Dedifferentiated amniotic fluid mesenchymal stem cell (primary cell): ENCODE results near the gene TAOK1.

Experiments used
- DNase-seq: peaks from one replicate; pipeline ENCODE4 v3.0.0-alpha.2; 2016; ENCODE audit errors: extremely low spot score

TAOK1 gene

DNA sequence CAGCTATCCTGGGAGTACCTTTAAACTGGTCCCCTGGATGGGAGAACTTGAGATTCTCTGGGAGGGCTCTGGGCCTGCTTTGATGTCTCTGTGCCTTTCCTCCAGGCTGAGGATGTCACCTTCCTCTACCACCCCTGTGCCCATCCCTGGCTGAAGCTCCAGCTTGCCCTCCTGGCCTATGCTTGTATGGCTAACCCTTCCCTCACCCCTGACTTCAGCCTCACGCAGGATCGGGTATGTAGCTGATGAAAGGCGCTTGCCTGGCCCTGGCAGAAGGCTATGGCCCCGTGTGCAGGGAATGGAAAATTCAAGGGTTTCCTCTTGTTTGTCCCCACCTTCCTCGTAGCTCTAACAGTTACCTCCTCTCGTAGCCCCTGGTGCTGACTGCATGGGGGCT, 181.3 kb downstream of the TAOK1 start:
- DNase-seq: no peak

DNA sequence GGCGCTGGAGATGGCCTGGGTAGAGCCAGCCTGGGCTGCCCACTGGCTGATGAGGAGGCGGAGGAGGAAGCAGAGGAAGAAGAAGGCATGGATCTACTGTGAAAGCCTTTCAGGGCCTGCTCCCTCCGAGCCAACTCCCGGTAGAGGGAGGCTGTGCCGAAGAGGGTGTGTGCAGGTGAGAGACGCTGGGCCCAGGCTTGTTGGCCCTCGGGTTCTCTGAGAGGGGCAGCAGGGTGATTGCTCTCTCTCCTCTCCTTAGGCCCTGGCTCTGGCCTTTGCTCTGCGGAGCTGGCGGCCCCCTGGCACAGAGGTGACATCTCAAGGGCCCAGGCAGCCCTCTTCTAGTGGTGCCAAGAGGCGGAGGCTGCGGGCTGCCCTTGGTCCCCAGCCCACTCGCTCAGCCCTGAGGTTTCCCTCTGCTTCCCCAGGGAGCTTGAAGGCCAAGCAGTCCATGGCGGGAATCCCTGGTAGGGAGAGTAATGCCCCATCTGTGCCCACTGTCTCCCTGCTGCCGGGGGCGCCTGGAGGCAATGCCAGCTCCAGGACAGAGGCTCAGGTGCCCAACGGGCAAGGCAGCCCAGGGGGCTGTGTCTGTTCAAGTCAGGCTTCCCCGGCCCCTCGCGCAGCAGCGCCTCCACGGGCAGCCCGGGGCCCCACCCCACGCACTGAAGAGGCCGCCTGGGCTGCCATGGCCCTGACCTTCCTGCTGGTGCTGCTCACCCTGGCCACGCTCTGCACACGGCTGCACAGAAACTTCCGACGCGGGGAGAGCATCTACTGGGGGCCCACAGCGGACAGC, 181.9 kb downstream of the TAOK1 start:
- DNase-seq: no peak

DNA sequence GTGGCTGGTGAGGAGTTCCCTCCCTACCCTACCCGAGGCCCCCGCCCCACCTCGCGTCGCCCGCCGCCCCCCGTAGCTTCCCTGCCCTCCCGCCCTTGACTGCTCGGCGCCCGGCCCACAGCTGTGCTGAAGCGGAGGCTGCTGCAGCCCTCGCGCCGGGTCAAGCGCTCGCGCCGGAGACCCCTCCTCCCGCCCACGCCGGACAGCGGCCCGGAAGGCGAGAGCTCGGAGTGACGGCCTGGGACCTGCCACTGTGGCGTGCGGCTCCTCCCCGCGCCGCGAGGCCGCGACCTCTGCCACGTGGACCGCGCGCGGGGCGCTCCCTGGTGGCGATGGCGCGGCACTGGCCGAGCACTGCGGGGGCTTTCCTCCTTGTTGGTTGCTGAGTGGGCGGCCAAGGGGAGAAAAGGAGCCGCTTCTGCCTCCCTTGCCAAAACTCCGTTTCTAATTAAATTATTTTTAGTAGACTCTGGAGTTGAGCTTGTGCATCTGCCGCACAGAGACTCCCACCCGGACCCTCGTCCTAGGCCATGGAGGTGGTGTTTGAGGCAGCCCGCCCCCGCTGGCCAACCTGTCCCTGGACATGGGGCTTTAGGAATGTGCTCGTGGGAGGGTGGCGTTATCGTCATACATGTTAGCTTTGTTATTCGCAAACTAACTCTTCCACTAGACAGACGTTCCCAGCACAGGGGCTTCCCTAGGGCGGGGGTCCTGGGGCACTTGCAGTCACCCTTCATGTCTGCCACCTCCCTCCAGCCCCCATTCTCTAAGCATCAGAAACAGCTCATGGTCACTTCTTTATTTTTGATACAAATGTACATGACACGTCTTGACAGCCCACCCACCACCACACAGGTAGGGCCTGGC, 182.8 kb downstream of the TAOK1 start:
- no peak for DNase-seq

- DNase-seq: no peak
Measured at GRCh38 chr17:29573558-29573869, 183.4 kb downstream of the TAOK1 start.

- DNase-seq: no peak
Measured at GRCh38 chr17:29573871-29574731, 183.9 kb downstream of the TAOK1 start.

DNA sequence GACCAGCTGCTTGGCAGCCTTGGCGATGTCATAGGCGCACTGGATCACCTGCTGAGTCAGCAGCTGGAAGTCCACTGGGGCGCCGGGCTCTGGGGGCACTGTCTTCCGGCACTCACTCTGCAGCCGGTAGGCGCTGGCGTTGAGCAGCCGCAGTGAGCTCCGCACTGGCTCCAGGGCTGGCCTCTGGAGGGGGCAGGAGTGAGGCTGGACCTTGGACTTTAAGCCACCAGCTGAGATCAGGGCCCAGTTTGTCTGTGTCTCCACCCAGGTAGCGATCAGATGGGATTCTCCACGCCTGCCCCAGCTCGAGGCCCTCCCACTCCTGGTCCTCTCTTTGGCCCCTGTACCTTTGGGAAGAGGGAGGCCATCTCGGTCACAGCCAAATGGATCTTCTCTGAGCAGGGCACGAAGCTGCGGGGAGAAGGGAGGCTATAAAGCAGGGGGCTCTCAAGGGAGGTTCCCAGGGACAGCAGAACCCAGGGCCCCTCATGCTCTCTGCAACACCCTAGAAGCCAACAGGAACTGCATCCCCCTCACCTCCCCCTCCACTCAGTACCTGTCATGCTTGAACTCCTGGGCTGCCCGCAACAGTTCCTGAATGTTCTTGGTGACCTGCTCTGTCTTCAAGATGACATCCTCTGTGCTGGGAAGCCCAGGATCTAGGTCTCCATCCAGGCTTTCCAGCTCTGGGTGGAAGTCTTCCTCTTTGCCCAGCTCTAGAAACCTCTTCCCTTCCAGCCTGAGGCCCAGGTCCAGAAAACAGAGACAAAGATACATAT, 184.8 kb downstream of the TAOK1 start:
- no peak for DNase-seq

DNA sequence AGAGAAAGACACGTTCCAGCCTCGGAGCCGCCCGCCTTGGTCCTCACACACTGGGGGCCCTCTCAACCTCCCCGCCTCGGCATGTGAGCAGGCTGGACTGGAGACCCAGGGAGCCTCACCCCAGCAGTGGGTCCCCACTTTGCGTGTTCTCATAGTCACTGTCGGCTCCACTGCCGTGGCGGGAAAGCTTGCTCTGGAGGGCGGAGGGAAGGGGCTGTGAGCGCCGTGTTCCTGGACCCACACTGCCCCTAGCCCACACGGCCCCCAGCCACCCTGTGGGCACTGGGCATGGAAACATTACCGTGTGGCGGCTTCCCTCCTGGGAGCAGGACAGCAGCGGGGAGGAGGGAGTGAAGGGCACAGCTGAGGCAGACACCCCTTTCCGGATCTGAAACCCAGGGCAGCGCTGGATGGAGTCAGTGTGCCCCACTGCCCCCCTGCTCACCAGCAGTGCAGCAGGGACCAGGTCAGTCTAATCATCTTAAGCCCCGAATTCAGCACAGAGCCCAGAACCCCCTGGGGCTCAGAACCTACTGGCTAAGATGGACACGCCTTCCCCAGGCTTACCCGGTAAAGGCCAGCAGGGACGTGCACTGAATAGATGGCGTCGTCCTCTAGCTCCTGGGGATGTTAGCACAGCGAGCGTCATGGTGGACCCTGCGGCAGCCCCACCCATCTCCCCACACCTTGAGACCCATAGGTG, 185.5 kb downstream of the TAOK1 start:
- no peak for DNase-seq

DNA sequence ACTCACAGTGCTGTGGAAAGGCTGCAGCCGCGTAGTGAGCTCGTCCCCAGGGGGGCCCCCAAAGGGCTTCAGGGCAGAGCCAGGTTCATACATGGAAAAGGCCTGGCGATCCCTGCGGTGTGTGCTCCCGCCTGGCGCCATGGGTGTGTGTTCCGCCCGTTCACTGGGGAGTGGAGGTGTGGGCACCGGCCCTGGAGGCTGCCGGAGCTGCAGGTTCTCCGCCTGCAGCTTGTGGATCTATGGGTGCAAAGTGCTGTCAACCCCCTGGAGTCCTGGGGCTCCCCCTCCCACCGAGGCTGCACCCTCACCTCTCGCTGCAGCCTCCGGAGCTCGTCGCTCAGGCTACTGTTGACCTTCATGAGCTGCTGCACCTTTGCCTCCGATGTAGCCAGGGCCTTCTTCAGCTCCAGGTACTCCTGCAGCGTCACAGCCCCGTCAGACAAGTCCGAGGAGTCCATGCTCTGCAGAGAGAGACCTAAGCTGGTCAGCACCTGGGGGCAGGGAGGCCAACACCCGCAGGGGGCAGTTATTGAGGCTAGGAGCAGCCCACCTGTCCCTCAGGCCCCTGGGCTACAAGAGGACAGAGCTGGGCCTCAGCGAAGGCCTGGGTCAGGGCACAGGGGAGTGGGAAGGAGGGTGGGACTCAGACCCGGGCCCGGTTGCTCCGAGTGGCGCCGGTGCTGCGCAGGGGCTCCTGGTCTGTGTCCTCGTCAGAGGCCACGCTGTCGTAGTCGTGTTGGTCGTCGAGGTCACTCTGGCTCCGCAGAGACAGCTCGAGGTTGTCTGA, 186.2 kb downstream of the TAOK1 start:
- DNase-seq: no peak

GRCh38 chr17:29577001-29577370, 186.8 kb downstream of the TAOK1 start:
- DNase-seq: no peak

- DNase-seq: no peak
Measured at GRCh38 chr17:29577385-29578211, 187.4 kb downstream of the TAOK1 start.

GRCh38 chr17:29578626-29579485, 188.7 kb downstream of the TAOK1 start:
- DNase-seq: no peak

GRCh38 chr17:29579866-29580771, 190.0 kb downstream of the TAOK1 start:
- DNase-seq: peak; percentile 62

DNA sequence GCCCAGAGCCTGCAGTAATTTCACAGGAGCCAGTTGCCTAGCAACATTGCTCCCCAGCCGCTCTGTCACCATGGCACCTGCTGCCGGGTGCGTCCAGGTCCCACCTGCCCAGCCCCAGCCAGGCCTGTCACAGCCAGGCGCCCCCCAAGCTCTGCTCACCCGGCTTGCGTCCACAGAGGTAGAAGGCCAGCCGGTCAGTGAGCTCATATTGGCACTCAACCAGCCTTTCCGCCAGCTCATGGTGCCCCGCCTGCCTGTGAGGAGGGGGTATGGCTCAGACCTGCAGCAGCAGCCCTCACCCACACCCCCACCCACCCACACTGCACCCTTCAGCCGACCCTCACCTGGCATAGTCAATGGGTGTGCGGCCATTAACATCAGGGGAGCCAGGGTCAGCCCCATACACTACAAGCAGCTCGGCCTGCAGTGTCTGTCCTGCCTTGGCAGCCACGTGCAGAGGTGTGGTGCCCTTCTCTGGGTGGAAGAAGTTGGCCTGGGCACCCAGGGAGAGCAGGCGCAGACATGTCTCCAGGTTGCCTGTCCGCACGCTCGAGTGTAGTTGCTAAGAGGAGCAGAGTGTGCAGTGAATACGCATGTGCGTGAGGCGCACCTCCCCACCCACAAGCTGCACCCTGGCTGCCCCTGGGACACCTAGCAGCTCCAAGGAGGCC, 191.6 kb downstream of the TAOK1 start:
- DNase-seq: no peak

GRCh38 chr17:29582254-29582765, 192.1 kb downstream of the TAOK1 start:
- DNase-seq: no peak

GRCh38 chr17:29582772-29583171, 192.6 kb downstream of the TAOK1 start:
- no peak for DNase-seq
